Sigmoid colon (tissue), 7 donors: ENCODE measurements around the gene CDC42BPB. TPM values are rescaled to one million over a fixed set of nuclear protein-coding genes. Genes with fewer than 3 reads are reported as not detected.

ENCODE experiments used
- DNase-seq: peaks from one replicate; pipeline ENCODE4 v3.0.0-alpha.2; 2019
- H3K27ac ChIP-seq, 4 donors: fragments of 200-600 bp; sonication (generic); one replicate each; pipeline ENCODE4 v1.5.1; 2016 to 2019; ENCODE audit warnings: mild to moderate bottlenecking in 1 of 4
- H3K27me3 ChIP-seq, 3 donors: fragments of 200-600 bp; sonication (generic); one replicate each; pipeline ENCODE4 v1.5.1; 2019; ENCODE audit warnings: mild to moderate bottlenecking in 1 of 3
- H3K36me3 ChIP-seq, 4 donors: fragments of 200-600 bp; sonication (generic); one replicate each; pipeline ENCODE4 v1.5.1; 2016 to 2019
- H3K4me1 ChIP-seq, 4 donors: fragments of 200-600 bp; sonication (generic); one replicate each; pipeline ENCODE4 v1.5.1; 2017 to 2019
- H3K4me3 ChIP-seq, 4 donors: fragments of 200-600 bp; sonication (generic); one replicate each; pipeline ENCODE4 v1.5.1; 2017 to 2019; ENCODE audit warnings: mild to moderate bottlenecking in 2 of 4, moderate library complexity in 1 of 4
- H3K9me3 ChIP-seq, 4 donors: fragments of 200-600 bp in 3 of 4; sonication (generic) in 3 of 4; one replicate each; pipeline versions ENCODE4 v1.5.1 to v1.6.1; 2013 to 2019
- EP300 ChIP-seq, 4 donors: sonication (generic); formaldehyde crosslinking; IDR thresholded peaks; one replicate each; pipeline ENCODE4 v1.6.1; 2017; ENCODE audit warnings: antibody characterized with exemption in 4 of 4
- POLR2A ChIP-seq, 2 donors: fragments of 450-650 bp; IDR thresholded peaks; one replicate each; pipeline ENCODE4 v1.6.1; 2016; ENCODE audit warnings: antibody characterized with exemption in 2 of 2, mild to moderate bottlenecking in 2 of 2, moderate library complexity in 2 of 2
- POLR2AphosphoS5 ChIP-seq, 4 donors: sonication (generic); formaldehyde crosslinking; IDR thresholded peaks; one replicate each; pipeline ENCODE4 v1.6.1; 2017; ENCODE audit warnings: antibody characterized with exemption in 4 of 4
- WGBS, 2 donors: extraction: QIAGEN DNeasy Blood & Tissue Kit; methylation state at CpG; one replicate each; pipeline ENCODE4 v1.1.7; 2013; 5-methylcytosine and 5-hydroxymethylcytosine counted together
- intact Hi-C: fragments of 100-400 bp; cut with DNase I; formaldehyde crosslinking; loops from one replicate; pipeline ENCODE4 v1.15.1; 2023
- polyA plus RNA-seq, 3 donors: library from polyadenylated mRNA; stranded (reverse); fragments of 200-250 nt; gene quantifications; one replicate each; pipeline ENCODE4 v1.2.3, GENCODE V29; 2013
- total RNA-seq, 4 donors: library from RNA; depleted of rRNA; stranded (reverse); fragments of >200 nt; gene quantifications; one replicate each; pipeline ENCODE4 v1.1.0, GENCODE V29; 2016
- TF ChIP-seq, protein P1 (sequence below), 4 experiments: fragments of 450-650 bp in 3 of 4; fragments of 200-600 bp in 1 of 4; IDR thresholded peaks; one replicate each; pipeline ENCODE4 v1.5.1; 2016 to 2019; ENCODE audit warnings: antibody characterized with exemption in 4 of 4, mild to moderate bottlenecking in 3 of 4, moderate library complexity in 2 of 4
- donor health status: healthy with polysubstance abuse.
- donor health status: Bipolar disorder and iron deficiency.
- donor health status: healthy.

CDC42BPB gene
- total and polyA plus RNA-seq, 7 donors: 18.0 to 82.3 (median 58.5) TPM

DNA sequence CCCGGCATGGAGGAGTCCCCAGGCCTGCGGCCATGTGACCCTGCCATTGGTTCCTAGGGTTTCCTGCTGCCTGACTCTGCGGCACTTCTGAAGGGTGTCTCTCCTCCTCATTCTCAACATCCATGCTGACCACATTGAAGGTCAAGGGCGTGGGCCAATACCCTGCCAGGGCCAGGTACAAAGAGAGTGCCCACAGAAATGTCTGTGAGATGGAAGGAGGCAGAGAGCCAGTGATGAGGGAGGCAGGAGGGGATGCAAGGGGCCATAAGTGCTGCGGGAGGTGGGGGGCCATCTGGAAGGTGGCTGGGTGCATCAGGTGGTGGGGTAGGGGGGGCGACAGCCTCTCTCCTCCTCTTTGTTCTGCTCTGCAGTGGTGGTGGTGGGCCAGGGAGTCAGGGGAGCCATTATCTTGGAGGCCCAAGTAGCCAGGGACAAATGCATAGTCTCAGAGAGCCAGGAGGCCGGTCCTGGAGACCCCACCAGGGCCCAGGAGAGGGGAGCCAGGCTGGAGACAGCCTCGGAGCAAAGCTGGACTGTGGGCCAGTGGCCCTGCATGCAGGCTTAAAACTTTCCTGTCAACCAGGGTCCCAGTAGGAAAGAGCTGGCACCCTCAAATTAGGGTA, 13.0 kb upstream of the CDC42BPB start:
- intact Hi-C loops: no loop called here
- H3K27me3 ChIP-seq: no peaks in the 10 kb centered on the region
- H3K4me1 ChIP-seq: peaks cover 0 to 7% (median 5%) of the 10 kb centered on the region in 4 donors
- H3K9me3 ChIP-seq: no peaks in the 10 kb centered on the region
- H3K36me3 ChIP-seq: no peaks in the 10 kb centered on the region
- WGBS, 2 donors: 86 to 93% methylated on average over 8 of the region's 8 CpGs
- H3K27ac ChIP-seq: no peak overlapping the region
- DNase-seq: no peak
- TF ChIP-seq, protein P1, sequence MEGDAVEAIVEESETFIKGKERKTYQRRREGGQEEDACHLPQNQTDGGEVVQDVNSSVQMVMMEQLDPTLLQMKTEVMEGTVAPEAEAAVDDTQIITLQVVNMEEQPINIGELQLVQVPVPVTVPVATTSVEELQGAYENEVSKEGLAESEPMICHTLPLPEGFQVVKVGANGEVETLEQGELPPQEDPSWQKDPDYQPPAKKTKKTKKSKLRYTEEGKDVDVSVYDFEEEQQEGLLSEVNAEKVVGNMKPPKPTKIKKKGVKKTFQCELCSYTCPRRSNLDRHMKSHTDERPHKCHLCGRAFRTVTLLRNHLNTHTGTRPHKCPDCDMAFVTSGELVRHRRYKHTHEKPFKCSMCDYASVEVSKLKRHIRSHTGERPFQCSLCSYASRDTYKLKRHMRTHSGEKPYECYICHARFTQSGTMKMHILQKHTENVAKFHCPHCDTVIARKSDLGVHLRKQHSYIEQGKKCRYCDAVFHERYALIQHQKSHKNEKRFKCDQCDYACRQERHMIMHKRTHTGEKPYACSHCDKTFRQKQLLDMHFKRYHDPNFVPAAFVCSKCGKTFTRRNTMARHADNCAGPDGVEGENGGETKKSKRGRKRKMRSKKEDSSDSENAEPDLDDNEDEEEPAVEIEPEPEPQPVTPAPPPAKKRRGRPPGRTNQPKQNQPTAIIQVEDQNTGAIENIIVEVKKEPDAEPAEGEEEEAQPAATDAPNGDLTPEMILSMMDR (IDR thresholded peaks at IDR 0.05): no peak
- TF ChIP-seq POLR2AphosphoS5 (IDR thresholded peaks at IDR 0.05): no peak
- TF ChIP-seq EP300 (IDR thresholded peaks at IDR 0.05): no peak
- no peak for TF ChIP-seq POLR2A (IDR thresholded peaks at IDR 0.05)
- no peak overlapping the region for H3K4me3 ChIP-seq

DNA sequence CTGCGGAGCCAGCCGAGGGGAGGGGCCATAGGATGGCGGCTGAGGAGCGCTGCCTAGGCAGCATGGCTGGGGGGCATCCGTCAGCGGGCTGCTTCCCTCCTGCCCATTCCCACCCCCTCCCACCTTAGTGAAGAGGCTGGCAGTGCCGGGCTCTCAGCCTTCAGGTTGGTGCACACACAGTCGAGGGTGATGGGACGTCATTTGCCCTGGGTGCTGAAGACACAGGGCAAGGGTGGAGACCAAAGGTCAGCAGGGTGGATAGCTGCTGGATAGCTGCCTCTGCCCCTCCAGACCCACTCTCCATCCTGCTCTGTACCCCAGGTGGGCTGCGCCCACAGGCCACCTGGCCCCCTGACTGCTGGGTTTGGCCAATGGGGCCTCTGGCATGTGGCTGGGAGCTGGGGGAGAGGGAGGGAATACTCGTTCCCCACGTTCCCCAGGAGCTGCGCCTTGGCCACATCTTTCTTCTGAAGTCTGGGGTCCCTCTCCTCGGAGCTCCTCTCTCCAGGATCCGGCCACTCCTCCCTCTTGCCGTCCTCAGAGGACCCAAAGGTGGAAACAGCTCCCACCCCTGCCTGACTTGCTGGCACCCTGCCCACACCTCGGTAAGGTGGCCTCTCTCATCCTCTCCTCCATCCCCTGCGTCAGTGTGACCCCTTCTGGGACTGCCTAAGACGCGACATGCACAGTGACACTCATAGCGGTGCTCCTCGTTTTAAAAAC, 11.2 kb upstream of the CDC42BPB start:
- TF ChIP-seq EP300 (IDR thresholded peaks at IDR 0.05): no peak
- TF ChIP-seq, protein P1 (IDR thresholded peaks at IDR 0.05): no peak
- TF ChIP-seq POLR2AphosphoS5 (IDR thresholded peaks at IDR 0.05): no peak
- no peak for TF ChIP-seq POLR2A (IDR thresholded peaks at IDR 0.05)
- H3K36me3 ChIP-seq: no peaks in the 10 kb centered on the region
- 39 to 69% methylated on average over 22 of the region's 22 CpGs for WGBS, 2 donors
- DNase-seq: peak; percentile 63
- H3K9me3 ChIP-seq: no peaks in the 10 kb centered on the region
- H3K27me3 ChIP-seq: no peaks in the 10 kb centered on the region
- no peaks in the 10 kb centered on the region for H3K4me1 ChIP-seq
- no peak overlapping the region for H3K4me3 ChIP-seq
- peak overlapping the region in 1 of 4 donors; percentile 74 for H3K27ac ChIP-seq
- intact Hi-C loops: no loop called here

DNA sequence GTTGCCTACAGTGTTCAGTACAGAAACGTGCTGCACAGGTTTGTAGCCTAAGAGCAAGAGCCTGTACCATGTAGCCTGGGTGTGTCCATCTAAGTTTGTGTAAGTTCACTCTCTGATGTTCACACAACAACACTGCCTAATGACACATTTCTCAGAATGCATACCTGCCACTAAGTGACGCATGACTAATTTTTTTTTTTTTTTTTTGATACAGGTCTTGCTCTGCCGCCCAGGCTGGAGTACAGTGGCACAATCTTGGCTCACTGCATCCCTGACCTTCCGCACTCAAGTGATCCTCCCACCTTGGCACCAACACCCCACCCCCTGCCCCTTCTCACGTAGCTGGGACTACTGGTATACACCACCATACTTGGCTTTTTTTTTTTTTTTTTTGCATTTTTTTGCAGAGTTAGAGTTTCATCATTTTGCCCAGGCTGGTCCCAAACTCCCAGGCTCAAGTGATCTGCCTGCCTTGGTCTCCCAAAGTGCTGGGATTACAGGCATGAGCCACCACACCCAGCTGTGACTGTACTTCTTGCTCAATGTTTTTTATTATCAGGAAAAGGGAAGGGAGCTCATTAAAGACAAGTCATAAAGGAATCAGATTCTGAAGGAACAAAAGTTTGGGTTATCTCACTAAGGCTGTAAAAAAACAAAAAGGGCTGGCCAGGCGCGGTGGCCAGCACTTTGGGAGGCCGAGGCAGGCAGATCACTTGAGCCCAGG, 10.0 kb upstream of the CDC42BPB start:
- 9 to 62% methylated on average over 8 of the region's 8 CpGs for WGBS, 2 donors

DNA sequence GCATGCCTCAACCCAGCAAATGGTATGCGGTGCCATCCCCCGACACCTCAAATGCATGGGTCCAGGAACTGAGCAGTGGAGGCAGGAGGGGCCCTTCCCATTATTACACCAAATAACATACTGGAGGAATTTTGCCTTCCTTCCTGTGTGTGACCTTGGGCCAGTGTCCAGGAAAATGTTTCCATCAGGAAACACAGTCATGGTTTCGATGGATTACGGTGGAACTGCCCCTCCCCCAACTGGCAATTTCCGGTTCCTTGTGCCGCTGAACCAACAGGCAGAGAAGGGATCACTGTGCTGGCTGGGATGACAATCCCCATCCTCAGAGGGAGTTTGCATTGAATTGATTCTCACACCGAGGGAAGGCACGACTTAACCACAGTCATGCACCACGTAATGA, 9.1 kb upstream of the CDC42BPB start:
- intact Hi-C loops: no loop called here
- DNase-seq: peak; percentile 67

More for the DNA sequence above, 10.0 kb upstream of the CDC42BPB start:
- intact Hi-C loops: no loop called here
- H3K27ac ChIP-seq: peak overlapping the region; percentile 31 to 74 (median 38)
- TF ChIP-seq POLR2AphosphoS5 (IDR thresholded peaks at IDR 0.05) (peak in 1 of 4 donors; percentile 27), POLR2A (IDR thresholded peaks at IDR 0.05) (no peak)
- DNase-seq: peak; percentile 68
- H3K4me3 ChIP-seq: no peak overlapping the region
- no peaks in the 10 kb centered on the region for H3K9me3 ChIP-seq
- H3K36me3 ChIP-seq: no peaks in the 10 kb centered on the region
- no peaks in the 10 kb centered on the region for H3K4me1 ChIP-seq
- H3K27me3 ChIP-seq: no peaks in the 10 kb centered on the region

More for the DNA sequence above, 9.1 kb upstream of the CDC42BPB start:
- TF ChIP-seq EP300 (IDR thresholded peaks at IDR 0.05) (no peak), POLR2A (IDR thresholded peaks at IDR 0.05) (no peak), POLR2AphosphoS5 (IDR thresholded peaks at IDR 0.05) (peak in 2 of 4 donors; percentile 15 to 36)
- TF ChIP-seq, protein P1 (IDR thresholded peaks at IDR 0.05): no peak
- WGBS, 2 donors: 71 to 78% methylated on average over 9 of the region's 9 CpGs
- H3K4me3 ChIP-seq: no peak overlapping the region
- H3K4me1 ChIP-seq: no peaks in the 10 kb centered on the region
- H3K27me3 ChIP-seq: no peaks in the 10 kb centered on the region
- H3K27ac ChIP-seq: peak overlapping the region in 1 of 4 donors; percentile 74
- H3K36me3 ChIP-seq: no peaks in the 10 kb centered on the region
- H3K9me3 ChIP-seq: no peaks in the 10 kb centered on the region
